ENCODE measurements around the gene CFAP97D1.

DNA sequence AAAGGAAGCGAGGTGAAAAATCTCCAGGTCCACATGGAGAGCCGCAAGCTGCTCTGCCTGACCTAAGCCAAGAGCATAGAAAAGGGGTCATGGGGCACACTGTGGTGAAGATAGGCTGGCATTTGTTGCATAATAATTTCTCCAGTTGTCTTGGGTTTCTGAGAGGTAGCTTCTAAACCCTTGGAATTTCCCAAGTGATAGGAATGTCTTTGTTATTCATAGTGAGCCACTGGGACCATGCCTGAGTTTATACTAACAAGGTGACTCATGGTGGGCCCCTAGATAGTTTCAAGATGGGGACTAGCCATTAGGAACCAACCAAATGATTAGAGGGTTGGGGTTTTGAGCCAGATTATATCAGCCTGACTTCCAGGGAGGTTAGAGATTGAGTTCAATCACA is 47.3 kb upstream of the CFAP97D1 start:
- TF ChIP-seq CTCF (conservative IDR thresholded peaks at IDR 0.05; ENCODE audit: low read length) (no peak), EZH2phosphoT487 (IDR thresholded peaks at IDR 0.05; ENCODE audit: borderline replicate concordance, low read depth, low read length) (no peak)
